Measurements from ENCODE around the gene FBXO39. TPM values are rescaled to one million over a fixed set of nuclear protein-coding genes. Genes with fewer than 3 reads are reported as not detected.

Gene FBXO39
- total RNA-seq, 4 donors from 2014 or later, result 0.91 to 1.5 (median 1.0) TPM; not detected in 1

GRCh38 chr17:6796887-6797490, 21.0 kb downstream of the FBXO39 start:
- H3K4me3 ChIP-seq, result no peak overlapping the region
- H3K36me3 ChIP-seq, result no peaks in the 10 kb centered on the region
- TF ChIP-seq CTCF (IDR thresholded peaks at IDR 0.05), result no peak
- TF ChIP-seq POLR2A (IDR thresholded peaks at IDR 0.05), result no peak
- TF ChIP-seq POLR2AphosphoS5 (IDR thresholded peaks at IDR 0.05), result no peak
- TF ChIP-seq EP300 (IDR thresholded peaks at IDR 0.05), result no peak
- no peaks in the 10 kb centered on the region for H3K9me3 ChIP-seq
- DNase-seq (ENCODE audit: low spot score in 2 of 2), result no peak
- WGBS, result 51% methylated on average over 2 of the region's 2 CpGs
- no peaks in the 10 kb centered on the region for H3K4me1 ChIP-seq
- H3K27me3 ChIP-seq, result peaks cover 10% of the 10 kb centered on the region
- no peak overlapping the region for H3K27ac ChIP-seq

DNA sequence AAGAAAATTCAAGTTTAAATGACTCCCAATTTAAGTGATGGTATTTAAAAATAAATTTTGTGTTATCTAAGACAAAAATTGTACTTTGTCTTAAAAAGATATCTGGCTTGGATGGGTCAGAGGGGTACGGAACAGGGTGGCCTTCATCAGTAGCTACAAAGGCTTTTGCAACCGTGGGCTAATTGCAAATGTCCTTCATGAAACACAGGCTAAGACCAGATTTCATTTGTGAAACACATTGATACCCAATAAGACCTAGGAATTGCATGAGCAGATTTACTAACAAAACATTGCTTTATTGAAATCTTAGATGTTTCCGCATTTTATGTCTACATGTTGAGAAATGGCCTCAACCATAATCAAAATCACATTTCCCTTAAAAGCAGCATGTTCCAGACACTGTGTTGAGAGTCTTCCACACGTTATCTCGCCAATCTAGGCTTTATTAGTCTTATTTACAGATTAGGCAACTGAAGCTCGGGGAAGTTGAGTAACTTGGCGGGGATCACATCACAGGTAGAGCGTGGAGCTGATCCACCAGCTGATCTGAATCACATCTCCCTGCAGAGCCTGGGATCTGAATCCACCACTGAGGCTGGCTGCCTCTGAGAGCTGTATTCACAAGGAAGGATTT, 21.8 kb downstream of the FBXO39 start:
- Histone ChIP-seq H3K4me1 (no peaks in the 10 kb centered on the region), H3K27ac (no peak overlapping the region), H3K27me3 (peaks cover 10% of the 10 kb centered on the region), H3K36me3 (no peaks in the 10 kb centered on the region), H3K9me3 (no peaks in the 10 kb centered on the region), H3K4me3 (no peak overlapping the region)
- WGBS, result 45% methylated on average over 8 of the region's 8 CpGs
- no peak for DNase-seq (ENCODE audit: low spot score in 2 of 2)
- TF ChIP-seq POLR2A (IDR thresholded peaks at IDR 0.05), result no peak
- no peak for TF ChIP-seq CTCF (IDR thresholded peaks at IDR 0.05)
- no peak for TF ChIP-seq EP300 (IDR thresholded peaks at IDR 0.05)
- no peak for TF ChIP-seq POLR2AphosphoS5 (IDR thresholded peaks at IDR 0.05)

DNA sequence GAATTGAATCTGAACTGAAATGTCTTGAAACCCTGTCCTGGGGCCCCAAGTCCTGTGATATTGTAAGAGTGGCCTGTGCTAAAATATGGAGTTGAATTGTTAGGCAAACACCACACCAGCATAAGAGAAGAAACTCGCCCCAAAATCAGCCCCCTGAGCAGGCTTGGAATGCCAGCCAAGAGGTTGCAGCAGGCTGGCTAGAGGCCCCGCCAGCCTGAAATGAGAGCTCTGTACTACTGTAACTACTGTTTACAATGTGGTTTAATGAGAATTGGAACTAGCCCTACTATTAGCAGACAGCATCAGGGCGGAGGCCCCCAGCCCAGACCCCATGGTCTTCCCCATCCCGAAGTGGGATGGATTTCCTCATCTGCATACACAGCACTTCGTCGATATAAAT, 23.7 kb downstream of the FBXO39 start:
- H3K27ac ChIP-seq, result no peak overlapping the region
- no peaks in the 10 kb centered on the region for H3K36me3 ChIP-seq
- 79% methylated on average over 6 of the region's 6 CpGs for WGBS
- peaks cover 10% of the 10 kb centered on the region for H3K27me3 ChIP-seq
- no peak overlapping the region for H3K4me3 ChIP-seq
- DNase-seq (ENCODE audit: low spot score in 2 of 2), result no peak
- H3K4me1 ChIP-seq, result no peaks in the 10 kb centered on the region
- TF ChIP-seq EP300 (IDR thresholded peaks at IDR 0.05), result no peak
- no peak for TF ChIP-seq CTCF (IDR thresholded peaks at IDR 0.05)
- no peak for TF ChIP-seq POLR2A (IDR thresholded peaks at IDR 0.05)
- TF ChIP-seq POLR2AphosphoS5 (IDR thresholded peaks at IDR 0.05), result no peak
- no peaks in the 10 kb centered on the region for H3K9me3 ChIP-seq

DNA sequence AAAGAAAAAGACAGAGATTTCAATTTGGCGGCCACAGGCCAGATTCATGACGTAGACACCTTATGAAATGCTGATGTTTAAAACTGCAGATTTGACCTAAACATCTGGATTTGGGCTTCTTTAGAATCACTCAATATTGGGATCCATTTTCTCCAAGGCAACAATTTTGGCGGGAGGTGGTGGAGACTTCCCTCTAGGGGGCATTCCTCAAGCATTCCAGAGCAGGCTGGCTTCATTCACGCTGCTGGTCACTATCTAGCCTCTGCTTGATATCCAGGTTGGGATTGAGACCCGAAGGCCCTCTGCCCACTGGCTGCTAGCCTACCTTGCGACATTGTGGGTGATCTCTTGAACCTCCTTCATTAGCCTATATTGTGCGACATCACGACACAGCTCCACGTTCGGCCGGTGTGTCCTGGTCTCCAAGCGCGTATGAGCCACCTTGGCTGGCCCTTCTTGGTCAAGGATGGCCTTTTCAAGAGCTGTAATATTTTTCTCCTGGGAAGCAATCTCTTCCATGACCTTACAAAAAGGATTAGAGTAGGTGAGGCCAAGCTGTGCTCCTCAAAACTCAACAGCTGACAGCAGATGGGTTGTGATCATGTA, 24.5 kb downstream of the FBXO39 start:
- Histone ChIP-seq H3K9me3 (no peaks in the 10 kb centered on the region), H3K27ac (no peak overlapping the region), H3K4me1 (no peaks in the 10 kb centered on the region), H3K36me3 (no peaks in the 10 kb centered on the region), H3K27me3 (peaks cover 10% of the 10 kb centered on the region), H3K4me3 (no peak overlapping the region)
- WGBS, result 93% methylated on average over 13 of the region's 13 CpGs
- no peak for DNase-seq (ENCODE audit: low spot score in 2 of 2)
- TF ChIP-seq CTCF (IDR thresholded peaks at IDR 0.05) (no peak), POLR2A (IDR thresholded peaks at IDR 0.05) (no peak), EP300 (IDR thresholded peaks at IDR 0.05) (no peak), POLR2AphosphoS5 (IDR thresholded peaks at IDR 0.05) (no peak)

DNA sequence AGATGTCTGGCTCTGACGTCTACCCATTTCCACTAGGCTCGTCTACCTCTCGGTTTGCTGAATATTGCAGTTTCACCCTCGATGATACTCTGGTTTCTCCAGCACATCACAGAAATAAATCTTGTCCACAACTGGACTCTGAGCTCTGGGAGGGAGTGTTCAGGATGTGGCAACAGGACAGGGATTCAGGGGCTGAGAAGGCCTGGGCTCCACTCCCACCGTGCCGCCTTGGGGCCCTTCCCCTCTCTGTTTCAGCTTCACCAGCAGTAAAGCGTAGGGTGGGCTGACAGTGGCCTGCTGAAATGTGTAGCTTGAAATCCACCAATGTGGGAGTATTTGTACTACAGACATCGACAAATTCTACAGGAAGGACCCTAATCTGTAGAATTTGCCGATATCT, 35.5 kb downstream of the FBXO39 start:
- H3K4me1 ChIP-seq, result no peaks in the 10 kb centered on the region
- TF ChIP-seq EP300 (IDR thresholded peaks at IDR 0.05) (no peak), POLR2AphosphoS5 (IDR thresholded peaks at IDR 0.05) (no peak)
- H3K27me3 ChIP-seq, result peaks cover 5% of the 10 kb centered on the region
- no peak overlapping the region for H3K4me3 ChIP-seq
- 89% methylated on average over 9 of the region's 9 CpGs for WGBS
- DNase-seq (ENCODE audit: low spot score in 2 of 2), result no peak
- H3K27ac ChIP-seq, result no peak overlapping the region
- no peaks in the 10 kb centered on the region for H3K36me3 ChIP-seq
- H3K9me3 ChIP-seq, result no peaks in the 10 kb centered on the region
